Measurements from ENCODE around the gene DHRS2.
A peak's percentile ranks its signal among the peaks of the same experiment; 100 is the strongest.

The DHRS2 gene

DNA sequence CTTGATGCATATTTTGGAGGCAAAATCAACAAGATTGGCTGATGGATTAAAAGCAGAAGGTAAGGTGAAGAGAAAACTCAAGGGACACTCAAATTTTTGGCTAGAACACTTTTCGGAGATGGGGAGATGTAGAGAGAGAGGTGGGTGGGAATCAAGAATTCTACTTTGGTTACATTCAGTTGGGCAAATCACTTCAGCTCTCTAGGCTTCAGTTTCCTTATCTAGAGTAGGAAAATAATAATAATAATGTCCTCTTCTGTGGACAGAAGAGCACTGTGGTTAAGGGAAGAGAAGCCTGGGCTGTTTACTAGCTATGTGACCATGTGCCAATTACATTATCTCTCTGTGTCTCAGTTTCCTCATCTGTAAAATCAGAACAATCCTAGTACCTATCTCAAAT lies 23.4 kb upstream of the DHRS2 start:
- no peak for DNase-seq (ENCODE audit: low read depth in 2 of 2)

DNA sequence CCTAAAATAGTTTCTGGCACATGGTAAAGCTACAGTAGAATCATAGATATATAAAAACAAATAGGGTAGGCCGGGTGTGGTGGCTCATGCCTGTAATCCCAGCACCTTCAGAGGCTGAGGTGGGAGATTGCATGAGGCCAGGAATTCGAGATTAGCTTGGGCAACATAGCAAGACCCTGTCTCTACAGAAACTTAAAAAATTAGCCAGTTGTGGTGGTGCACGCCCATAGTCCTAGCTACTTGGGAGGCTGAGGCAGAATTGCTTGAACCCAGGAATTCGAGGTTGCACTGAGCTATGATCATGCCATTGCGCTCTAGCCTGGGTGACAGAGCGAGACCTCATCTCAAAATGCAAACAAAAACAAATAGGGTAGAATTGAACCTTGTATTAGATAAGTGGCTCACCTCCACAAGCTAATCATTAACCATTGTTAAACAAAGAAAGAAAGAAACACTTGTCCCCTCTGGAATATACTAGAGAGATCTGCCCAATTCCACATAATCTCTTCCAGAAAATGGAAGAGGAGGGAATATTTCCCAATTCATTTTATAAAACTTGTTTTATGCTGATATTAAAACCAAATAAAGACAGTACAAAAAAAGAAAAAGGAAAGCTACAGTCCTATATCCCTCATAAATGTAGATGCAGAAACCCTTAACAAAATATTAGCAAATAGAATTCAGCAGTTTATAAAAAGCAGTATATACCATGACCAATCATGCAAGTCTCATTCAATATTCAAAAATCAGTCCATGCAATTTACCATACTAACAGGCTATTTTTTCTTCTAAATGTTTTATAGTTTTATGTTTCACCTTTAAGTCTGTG lies 22.7 kb upstream of the DHRS2 start:
- DNase-seq (ENCODE audit: low read depth in 2 of 2) = no peak

DNA sequence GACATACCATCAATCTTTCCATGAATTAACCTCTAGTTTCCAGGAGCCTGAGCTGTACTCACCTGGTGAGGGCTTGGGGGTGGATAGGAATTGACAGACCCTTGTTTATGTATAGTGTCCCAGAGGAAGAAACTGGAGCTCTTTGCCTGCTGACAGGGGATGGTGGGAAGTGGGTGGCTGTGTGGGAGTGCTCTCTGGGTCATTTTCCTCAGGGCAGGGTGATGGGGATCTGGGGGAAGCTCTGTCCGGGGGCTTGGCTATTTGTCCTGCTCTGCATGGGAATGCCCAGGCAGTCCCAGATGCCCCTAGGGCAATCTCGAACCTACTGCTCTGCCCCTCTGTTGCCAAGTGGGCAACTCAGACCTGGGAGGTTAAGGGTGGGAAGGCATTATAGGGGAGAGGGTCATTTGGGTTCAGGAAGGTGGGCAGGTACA lies 21.8 kb upstream of the DHRS2 start:
- no peak for DNase-seq (ENCODE audit: low read depth in 2 of 2)

DNA sequence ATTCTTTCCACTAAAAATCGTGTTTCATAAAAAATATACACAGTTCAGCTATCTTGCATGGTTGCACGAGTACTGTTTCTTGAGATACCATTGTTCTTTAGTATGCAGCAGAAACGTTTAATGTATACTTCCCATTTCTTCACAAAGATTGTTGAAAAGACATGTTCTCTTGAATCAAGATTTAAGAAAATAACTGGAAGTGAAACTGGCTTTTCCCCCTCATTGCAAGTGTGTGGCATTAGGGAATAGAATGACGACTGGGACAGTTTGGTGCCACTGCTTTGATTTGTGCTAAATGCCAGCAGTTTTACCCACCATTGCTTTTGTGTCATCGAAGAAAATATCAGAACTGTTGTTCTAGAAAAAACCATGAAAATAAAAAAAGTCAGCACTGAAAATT lies 20.3 kb upstream of the DHRS2 start:
- no peak for DNase-seq (ENCODE audit: low read depth in 2 of 2)

DNA sequence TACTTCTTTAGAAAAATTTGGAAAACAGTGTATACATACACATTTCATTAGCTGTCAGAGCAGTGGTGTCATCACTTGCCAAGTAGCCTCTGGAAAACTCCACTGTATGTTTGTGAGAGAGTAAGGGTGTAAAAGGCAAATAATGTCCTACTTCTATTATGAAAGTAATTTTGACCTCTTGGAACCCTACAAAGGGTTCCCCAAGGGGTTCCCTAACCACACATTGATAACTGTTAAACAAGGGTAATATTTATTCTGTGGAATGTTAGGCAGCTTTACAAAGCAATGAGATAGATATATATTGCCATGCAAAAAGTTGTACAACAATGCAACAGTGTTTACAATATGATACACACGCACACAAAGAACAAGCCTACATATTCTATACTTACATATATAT lies 18.6 kb upstream of the DHRS2 start:
- no peak for DNase-seq (ENCODE audit: low read depth in 2 of 2)

DNA sequence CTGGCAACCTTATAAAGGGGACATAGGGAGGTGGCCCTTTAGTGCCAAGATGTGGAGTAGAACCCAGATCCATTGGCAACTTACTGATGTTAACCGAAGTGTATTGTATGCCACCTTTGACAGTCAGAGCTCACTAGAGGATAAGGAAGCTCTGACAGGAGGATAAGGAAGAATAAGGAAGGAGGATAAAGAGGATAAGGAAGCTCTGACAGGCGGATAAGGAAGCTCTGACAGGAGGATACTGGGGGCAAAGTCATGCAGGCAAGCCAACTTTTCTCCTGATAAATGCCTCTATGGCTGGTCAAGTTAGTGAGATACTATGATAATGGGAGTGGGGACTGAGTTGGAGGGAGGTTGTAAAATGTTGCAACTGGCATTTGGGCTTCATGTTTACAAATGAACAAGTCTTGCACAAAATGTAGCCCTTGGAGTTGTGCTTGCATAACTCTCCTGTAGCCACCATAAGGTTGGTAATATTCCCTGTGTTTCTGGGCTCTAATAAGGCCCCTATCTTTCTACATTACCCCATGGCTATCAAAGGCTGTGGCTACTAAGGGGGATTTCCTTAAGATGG lies 17.7 kb upstream of the DHRS2 start:
- no peak for DNase-seq (ENCODE audit: low read depth in 2 of 2)

DNA sequence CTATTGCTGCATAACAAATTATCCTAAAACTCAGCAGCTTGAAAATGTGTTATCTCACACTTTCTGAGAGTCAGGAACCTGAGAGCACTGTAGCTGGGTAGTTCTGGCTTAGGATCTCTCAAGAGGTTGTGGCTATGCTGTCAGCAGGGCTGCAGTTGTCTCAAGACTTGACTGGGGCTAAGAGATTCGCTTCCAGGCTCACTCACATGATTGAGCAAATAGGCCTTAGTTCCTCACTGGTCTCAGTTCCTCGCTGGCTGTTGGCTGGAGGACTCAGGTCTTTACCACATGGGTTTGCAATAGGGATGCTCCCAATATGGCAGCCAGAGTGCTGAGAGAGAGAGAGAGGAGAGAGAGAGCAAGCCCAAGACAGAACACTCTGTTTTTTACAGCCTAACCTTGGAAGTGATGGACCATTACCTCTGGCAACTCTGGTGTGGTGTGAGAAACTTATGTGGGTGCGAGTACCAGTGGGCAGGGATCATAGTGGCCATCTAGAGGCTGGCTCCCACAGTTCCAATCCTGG lies 15.9 kb upstream of the DHRS2 start:
- DNase-seq (ENCODE audit: low read depth in 2 of 2) = no peak

DNA sequence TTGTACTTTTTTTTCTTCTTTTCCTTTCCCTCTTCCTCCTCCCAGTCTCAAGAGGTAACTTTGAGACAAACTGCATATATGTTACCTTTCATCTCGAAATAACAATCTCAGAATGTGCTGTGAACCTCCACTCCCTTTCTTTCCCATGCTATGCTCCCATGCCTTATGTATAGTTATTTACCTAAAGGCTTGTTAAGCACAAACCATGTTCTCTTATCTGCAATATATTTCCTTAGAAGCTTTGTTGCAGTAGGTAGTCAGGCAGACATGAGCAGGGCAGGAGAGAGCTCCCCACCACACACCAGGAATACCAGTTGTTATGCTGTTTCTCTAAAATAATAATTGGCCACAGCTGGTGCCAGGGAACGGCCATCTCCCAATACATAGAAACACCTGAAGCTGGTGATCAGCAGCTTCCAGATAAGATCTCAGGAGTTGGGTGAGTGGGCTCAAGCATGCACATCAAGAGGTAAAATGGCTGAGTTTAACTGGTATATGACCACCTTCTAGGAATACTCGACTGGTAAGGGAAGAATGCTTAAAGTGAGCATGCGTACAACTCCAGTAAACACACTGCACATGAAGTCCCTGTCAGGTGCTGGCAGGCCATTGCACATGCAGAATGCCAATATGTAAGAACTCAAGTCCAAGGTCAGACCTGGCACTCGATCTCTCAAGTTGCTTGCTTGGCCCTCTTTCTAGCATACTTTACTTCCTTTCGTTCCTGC lies 14.8 kb upstream of the DHRS2 start:
- no peak for DNase-seq (ENCODE audit: low read depth in 2 of 2)

DNA sequence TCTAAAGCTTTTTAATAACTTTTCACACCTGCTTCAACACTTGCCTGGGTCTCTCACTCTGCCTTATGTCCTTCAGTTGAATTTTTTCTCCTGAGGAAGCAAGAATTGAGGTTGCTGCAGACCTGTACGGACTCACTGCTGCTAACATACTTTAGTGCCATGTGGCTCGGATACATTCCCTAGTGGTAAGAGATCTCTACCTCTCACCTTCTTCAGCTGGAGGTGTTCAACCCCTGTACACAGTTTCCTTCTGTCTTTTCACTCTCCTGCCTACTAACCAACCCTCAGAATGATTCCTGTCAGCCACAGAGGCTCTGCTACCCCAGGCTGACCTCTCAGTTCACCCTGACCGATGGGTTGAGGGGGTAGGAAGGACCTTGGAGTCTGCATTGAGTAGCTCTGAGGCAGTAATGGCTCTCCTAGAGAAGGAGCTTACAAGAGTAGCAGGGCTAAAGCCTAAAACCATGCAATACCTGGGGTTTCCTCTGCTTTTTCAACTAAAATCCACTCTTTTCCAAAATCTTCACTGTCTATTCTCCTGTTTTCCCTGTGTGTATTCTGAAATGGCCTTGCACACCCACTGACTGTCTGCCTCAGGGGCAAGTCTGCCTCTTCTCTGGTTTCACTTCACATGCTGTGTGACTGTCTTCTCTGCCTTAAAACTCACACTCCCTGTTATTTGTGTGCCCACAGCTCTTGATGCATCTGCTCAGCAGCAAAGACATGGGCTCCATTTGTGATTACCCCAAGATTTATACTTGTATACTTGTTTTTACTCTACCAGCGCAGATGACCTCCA lies 14.0 kb upstream of the DHRS2 start:
- DNase-seq (ENCODE audit: low read depth in 2 of 2) = no peak

DNA sequence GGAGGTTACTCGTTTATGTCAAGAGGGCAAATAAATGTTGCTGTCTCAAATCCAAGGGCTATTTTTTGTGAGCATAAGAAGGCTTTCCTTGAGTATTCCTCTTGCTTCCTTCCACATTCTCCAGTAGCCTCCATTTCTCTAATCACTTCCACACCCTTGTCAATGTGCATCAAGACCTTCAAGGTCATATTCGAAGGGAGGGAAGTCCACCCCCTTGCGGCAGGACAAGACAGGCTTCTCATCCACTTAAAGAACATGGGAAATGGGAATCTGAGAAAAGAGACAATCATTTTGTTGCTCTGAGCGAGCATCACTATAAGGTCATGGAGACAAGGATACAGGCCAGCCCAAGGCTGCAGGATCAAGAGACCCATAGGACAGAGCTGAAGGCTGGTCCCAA lies 13.2 kb upstream of the DHRS2 start:
- DNase-seq (ENCODE audit: low read depth in 2 of 2) = no peak

DNA sequence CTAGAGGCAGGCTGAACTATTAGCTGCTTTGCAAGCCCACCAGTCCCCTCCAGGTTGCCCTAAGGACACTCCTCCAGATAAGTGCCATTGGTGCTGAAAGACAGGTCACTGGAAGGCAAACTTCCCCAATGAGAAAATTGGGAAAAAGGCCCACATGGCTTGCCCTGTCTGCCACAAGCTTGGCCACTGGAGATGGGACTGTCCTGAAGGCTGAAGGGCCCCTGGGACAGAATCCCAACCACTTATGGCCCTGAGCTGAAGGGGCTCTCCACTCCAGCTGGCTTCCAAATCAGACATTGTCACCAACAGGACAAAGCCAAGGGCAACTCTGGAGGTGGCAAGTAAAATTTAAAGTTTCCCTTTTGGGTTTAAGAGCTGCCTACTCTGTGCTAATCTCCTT lies 12.2 kb upstream of the DHRS2 start:
- no peak for DNase-seq (ENCODE audit: low read depth in 2 of 2)

DNA sequence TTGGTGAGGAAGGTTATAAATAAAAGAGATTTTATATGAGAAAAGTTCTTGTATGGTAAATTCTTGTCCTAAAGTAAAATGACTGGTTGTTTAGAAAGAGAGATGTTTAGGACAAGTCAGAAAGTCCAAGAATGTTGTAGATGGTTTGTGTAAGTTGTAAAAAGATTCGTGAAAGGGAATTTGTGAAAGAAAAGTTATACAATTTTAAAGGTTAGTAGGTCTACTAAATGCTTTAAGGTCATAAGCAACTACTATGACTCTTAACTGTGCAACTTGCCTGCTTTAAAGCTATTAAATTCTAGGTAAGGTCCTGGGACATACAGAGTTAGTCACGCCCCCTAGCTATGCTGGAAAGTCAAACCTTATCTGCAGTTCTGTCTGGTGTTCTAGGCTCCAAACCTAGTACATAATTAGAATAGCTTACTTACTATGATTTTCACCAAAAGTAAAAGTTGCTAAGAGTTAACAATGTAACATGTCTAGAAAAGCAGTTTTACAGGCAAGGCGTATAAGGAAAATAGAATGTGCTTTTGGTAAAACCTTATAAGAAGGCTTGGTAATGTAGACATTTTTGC lies 11.2 kb upstream of the DHRS2 start:
- DNase-seq (ENCODE audit: low read depth in 2 of 2) = no peak

DNA sequence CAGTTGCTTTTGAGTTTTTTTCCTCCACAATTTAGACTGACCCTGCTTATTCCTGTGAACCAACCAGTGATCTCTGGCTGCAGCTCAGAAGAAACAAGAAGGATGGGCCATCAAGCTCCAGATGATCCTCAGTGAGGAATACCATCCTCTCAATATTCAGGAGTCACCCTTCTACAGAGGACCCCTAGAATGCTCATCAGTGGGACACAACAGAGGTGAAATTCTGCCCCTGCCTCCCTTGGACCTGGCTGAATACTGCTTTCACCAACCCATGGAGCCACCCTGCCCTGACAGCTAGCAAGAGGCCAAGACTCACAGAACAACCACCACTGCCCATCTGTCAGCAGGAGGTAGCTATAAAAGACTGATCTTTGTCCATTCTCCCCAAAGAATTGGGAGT lies 9.2 kb upstream of the DHRS2 start:
- no peak for DNase-seq (ENCODE audit: low read depth in 2 of 2)

DNA sequence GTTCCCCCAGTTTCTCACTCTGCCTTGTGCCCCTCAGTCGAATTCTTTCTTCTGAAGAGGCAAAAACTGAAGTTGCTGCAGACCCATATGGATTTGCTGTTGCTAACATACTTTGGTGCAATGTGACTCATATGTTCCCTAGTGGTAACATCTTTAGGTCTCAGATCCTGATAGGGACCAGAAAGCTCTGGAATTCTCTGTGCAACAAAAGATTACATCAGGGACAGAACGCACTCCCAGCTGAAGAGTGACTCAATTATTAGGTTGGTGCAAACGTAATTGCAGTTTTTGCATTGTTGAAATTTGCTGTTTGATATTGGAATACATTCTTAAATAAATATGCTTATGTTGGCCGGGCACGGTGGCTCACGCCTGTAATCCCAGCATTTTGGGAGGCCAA lies 8.2 kb upstream of the DHRS2 start:
- DNase-seq (ENCODE audit: low read depth in 2 of 2) = no peak

DNA sequence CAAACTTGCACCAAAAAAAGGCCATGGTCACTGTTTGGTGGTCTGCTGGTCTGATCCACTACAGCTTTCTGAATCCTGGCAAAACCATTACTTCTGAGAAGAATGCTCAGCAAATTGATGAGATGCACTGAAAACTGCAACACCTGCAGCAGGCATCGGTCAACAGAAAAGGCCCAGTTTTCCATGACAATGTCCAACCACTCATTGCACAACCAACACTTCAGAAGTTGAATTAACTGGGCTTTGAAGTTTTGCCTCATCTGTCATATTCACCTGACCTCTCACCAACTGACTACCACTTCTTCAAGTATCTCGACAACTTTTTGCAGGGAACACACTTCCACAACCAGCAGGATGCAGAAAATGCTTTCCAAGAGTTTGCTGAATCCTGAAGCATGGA lies 7.0 kb upstream of the DHRS2 start:
- no peak for DNase-seq (ENCODE audit: low read depth in 2 of 2)

DNA sequence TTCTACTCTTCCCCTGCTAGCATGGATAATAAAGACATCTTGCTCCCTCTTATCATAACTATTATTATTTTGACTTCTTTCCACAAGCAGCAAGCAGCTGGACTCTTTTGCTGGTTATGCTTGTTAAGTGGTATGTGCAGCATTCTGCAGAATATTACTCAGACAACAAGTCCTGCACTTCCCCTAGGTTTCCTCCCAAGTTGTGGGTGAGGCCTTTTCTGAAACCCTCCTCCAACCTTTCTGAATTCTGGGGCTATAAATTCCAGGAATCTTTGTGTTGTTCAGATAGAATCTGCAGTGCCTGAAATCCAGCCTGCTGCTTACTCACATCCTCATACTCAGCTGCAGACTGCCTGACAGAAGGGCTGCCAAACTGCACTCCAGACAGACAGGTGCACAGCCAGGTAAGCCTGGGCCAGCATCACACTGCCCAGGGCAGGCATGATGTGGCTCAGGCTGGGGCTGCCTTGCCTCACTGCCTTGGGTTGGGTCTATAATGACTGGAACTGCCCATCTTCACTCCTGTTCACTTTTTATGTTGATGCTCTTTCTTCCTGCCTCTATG lies 6.2 kb upstream of the DHRS2 start:
- DNase-seq (ENCODE audit: low read depth in 2 of 2) = no peak

DNA sequence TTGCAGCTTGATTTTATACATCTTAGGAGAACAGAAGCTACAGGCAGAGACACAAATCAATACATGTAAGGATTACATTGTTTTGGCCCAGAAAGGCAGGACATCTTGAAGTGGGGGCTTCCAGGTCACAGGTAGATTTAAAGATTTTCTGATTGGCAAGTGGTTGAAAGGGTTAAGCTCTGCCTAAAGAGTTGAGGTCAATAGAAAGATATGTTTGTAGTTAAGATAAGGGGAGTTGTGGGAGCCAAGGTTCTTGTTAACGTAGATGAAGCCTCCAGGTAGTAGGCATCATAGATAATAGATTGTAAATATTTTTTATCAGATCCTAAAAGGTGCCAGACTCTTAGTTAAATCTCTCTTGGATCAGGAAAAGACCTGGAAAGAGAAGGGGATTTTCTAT lies 5.5 kb upstream of the DHRS2 start:
- DNase-seq (ENCODE audit: low read depth in 2 of 2) = no peak

DNA sequence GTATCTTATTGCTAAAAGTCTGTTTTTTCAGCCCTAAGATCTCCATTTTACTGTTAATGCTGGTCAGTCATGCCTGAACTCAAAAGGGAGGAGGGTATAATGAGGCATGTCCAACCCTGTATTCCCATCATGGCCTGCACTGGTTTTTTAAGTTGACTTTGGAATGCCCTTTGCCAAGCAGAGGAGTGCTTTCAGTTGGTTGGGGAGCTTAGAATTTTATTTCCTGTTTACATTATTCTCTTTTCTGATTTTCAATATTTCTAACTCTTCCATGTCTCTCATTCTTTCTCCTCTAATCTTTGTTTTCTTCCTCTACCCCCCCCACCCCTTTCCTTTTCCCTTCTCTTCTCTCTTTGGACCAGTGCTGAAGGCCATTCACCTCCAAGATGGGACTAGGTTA lies 4.9 kb upstream of the DHRS2 start:
- DNase-seq (ENCODE audit: low read depth in 2 of 2) = no peak

DNA sequence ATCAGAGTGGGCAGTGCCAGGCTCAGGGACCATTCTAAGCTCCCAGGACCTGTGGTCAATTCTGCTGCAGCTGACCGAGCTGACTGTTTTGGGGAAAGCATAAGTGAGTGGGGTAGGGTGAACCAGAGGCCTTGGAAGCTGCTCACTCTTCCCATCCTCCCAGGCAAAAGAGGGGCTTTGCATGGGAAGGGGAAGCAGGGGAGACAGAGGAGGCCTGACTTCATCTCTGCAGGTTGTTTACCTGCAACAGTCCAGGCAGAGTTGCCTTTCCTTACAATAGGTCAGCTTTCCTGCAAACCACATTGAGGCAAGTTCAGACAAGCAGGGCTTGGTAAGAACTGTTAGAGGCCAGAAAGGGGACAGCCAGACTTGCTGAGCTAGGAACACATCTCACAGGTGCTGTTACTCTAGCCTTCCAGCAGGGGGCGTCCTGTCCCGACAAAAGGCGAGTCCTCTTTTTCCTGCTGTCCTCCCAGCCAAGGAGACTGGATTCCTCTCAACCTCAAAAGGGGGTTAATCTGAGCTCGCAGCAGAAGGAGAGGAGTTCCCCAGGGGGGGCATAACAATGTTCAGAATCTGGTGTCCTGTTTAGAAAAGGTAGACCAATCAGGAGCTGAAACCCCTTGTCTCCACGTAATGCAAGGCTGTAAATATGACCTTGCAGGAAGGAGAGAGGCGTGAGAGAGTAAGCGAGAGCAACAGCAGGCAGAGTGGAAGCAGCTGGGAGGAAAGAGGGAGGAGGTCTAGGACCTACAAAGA lies 4.3 kb upstream of the DHRS2 start:
- peak; percentile 44 to 47 for DNase-seq (ENCODE audit: low read depth in 2 of 2)

DNA sequence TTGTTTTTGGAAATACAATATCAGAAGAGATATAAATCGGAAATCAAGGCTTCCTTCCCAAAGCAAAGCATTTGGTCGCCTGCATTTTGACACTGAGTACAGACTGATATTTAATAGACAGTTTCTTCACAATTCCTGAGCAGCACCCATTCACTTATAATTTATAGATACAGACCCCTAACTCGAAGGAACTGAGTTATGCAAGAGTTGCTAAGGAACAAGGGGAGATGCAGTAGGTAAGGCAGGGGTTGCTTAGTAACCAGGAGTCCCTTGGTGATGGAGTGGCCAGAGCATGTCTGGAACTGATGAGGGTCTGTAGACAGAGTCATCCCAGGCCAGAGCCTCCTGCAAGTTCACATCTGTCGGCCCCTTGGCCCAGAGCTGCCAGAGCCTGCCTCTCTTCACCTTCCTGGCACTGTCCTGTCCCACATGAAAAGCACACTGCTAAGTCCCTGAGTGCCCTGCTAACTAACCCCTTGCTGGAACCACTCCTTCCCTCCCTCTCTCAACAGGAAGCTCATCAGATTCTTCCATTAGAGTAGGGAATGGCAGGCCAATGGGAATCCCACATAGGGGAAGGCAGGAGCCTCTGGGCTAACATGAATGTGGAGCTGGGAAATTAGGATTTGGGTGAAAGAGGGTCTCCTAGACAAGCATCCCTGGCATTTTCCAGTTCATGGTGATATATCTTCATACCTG lies 3.6 kb upstream of the DHRS2 start:
- DNase-seq (ENCODE audit: low read depth in 2 of 2) = no peak
